GM21825 (cell line): ENCODE measurements around the gene C9orf153.
"Not testable (repeated sequence)": the region's sequence is repeated elsewhere in the genome, so short reads cannot be mapped to it uniquely, and the experiment has no call there.

ENCODE experiments used
- ATAC-seq: cut with Tn5 transposase; IDR thresholded peaks from one replicate; pipeline ENCODE4 v1.9.1; 2021; ENCODE audit warnings: mild to moderate bottlenecking, moderate library complexity; ENCODE audit not compliant: unreplicated experiment

The C9orf153 gene

DNA sequence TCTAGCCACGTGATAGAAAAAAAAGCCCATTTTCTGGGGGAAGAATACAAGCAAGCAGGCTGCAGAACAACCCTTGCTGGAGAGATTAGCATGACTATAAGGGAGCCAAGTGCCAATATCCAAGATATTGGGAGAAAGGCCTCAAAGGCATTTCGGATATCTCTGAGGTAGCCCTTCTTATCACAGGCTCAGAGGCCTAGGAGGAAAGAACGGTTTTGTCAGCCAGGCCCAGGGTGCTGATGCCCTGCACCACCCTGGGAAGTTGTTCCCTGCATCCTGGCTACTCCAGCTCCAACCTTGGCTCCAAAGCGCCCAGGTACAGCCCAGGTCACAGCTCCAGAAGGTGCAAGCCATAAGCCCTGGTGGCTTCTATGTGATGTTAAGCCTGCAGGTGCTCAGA is 66.4 kb downstream of the C9orf153 start:
- no peak for ATAC-seq

DNA sequence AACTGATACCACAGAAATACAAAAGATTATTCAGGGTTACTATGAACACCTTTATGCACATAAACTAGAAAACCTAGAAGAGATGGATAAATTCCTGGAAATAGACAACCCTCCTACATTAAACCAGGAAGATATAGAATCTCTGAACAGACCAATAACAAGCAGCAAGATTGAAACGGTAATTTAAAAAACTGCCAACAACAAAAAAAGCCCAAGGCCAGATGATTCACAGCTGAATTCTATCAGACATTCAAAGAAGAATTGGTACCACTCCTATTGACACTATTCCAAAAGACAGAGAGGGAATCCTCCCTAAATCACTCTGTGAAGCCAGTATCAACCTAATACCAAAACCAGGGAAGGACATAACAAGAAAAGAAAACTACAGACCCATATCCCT is 68.8 kb downstream of the C9orf153 start:
- ATAC-seq: not testable (repeated sequence)

DNA sequence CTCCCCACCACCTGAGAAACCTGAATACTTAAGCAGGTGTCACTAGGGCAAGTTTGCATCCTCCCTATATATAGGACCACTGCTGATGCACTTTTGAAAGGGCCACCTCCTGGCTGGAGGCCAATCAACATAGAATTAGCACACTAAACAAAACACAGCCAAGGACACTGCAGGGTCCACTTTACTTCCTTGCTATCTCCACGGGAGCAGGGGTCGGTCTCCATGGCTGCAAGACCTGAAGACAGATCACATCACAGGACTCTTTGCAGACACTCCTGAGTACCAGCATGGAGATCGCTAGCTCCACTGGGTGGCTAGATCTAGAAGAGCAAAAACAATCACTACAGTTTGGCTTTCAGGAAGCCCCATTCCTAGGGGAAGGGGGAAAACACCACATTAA is 72.3 kb downstream of the C9orf153 start:
- no peak for ATAC-seq

DNA sequence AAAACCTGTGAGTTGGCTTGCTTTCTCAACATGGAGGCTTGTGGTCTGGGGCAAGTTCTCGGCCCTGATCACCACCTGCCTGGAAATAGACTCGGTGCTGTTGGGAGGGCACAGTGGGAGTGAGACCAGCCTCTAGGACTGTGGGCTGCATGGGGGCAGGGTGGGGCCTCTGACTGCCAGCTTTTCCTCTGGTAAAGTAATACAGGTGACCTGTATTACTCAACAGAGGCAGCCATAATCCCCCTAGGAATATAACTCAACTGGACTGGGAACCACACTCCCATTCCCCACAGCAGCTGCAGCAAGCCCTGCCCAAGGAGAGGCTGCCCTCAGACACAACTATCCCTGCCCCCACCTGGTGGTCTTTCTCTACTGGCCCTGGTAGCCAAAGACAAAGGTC is 72.8 kb downstream of the C9orf153 start:
- ATAC-seq: no peak

DNA sequence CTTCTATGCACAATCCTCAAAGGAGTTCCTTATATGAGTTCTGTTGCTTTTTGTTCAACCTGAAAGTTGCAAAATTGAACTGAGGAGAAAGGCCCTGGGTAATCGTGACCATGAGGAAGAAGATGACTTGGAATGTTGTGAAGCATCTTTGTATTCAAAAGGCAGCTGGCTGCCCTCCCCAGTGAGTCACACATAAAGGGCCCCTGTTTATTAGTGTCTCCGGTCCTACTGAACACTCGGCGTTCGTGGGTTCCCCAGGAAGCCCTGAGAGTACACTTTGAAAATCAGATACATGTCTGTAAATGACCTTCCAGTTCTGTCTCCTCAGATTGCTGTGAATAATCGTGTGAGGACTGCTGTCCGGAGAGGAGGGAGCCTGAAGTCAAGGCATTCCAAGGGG is 73.6 kb downstream of the C9orf153 start:
- no peak for ATAC-seq

DNA sequence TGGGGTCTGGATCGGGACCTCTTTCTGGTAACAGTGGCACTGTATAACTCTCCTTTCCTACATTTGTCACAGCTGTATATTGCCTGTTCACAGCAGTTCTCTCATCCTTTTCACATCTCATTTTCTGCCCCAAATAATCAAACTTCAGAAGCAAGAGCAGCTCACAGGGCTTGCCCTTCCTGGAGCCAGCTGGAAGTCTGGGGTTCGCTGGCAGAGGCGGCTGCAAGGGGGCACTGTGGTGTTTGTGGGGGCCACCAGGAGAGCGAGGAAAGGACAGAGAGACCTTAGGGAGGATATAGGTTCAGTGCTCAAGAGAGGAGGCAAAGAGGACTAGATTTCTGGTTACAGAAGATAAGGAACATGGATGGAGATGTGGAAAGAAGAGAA is 75.3 kb downstream of the C9orf153 start:
- ATAC-seq: no peak

DNA sequence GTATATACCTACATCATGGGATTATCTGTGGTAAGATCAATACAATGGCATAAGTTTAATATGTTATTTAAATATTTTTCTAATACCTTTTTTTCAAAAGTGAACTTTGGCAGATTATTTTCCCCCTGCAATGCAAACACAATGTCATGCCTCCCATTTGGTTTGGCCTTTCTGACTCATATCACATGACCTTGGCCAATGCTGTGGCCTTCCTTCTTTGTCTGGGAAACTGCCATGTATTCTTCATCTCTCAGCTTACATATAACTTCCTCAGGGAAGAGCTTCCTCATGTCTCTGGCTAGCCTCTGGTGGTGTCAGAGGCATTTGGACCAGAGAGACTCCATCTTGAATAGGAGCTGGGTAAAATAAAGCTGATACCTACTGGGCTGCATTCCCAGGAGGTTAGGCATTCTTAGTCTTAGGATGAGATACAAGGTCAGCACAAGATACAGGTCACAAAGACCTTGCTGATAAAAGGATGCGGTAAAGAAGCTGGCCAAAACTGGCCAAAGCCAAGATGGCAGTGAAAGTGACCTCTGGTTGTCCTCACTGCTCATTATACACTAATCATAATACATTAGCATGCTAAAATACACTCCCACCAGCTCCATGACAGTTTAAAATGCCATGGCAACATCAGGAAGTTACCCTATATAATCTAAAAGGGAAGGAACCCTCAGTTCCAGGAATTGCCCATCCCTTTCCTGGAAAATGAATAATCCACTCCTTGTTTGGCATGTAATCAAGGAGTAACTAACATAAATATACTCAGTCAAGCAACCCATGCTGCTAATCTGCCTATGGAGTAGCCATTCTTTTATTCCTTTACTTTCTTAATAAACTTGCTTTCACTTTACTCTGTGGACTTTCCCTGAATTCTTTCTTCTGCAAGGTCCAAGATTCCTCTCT is 76.0 kb downstream of the C9orf153 start:
- ATAC-seq: no peak

DNA sequence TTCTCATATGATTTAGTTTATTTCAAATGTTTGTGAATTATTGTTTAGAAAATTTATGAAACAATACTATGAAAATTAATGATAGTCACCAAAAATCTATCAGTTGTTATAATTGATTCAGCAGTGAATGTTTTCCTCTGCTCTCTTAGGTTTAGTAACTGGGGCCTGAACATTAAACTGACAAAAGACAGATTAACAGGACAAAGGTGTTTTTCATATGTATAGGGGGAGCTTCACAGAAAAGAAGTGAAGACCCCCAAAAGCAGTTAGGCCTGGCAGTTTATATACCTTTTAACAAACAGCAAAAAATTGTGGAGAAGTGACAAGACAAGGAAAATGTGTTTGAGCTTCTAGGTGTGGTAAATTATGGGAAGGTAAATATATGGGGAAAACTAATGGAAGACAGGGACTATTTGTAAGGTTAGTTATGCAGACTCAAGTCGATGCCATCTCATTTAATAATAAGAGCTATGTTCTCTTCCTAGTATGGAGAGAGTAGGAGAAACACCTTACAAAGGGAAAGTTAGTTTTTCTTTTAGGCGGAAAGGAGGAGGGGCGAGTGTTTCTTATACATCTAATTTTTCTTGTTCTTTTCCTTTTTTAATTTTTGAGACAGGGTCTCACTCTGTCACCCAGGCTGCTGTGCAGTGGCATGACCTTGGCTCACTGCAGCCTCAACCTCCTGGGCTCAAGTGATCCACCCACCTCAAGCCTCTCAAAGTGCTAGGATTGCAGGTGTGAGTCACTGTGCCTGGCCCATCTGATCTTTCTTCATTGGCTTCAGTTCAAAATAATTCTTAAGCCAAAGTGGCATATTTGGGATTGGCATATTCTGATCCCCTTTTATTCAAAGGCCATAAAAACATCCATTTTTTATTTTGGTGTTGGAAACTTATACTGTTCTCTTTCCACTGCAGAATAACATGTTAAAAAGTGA is 77.8 kb downstream of the C9orf153 start:
- no peak for ATAC-seq

DNA sequence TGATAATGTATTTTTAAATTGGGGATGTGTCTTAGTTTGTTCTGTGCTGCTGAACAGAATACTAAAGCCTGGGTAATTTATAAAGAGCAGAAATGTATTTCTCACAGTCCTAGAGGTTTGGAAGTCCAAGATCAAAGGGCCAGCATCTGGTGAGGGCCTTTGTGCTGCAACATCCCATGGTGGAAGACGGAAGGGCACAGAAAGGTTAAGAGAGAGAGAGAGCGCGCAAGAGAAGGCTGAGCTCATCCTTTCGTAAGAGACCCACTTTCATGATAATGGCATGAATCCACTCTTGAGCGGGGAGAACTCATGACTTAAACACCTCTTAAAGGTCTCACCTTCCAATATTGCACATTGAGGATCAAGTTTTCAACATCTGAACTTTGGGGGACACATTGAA is 81.0 kb downstream of the C9orf153 start:
- ATAC-seq: no peak

DNA sequence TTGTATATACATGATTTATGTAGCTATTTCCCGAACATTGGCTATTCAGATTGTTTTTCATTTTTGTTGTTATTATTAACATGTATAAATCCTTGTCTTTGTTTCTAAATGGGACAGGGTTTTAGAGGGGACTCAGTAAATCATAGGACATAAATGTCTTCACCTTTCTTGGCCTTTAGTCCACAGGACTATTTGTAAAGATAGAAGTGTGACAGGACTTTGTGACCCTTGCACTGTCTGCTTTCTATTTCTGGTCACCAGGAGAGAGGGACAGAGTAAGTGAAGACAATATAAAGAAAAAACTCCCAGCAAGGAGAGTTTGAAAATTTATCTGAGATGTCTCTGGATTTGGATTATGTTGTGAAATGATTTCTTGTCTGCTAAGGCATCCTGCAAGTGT is 81.5 kb downstream of the C9orf153 start:
- no peak for ATAC-seq

DNA sequence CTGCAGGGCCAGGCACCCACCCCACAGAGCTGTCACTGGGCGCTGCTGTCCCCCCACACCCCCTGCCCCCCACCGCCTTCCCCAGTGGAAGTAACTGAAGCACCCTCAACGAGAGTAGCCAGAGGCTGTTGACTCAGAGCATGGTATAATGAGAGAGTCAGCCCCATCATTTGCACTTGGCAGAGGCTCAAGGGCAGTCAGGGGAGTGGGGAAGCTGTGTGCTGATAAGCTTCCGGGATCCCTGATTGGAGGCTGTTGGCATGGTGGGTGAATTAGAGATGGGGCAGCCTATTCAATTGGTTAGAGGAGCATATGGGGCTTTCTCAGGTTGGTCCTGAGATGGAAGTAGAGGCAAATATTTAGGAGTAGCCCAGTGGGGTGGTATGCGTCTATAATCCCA is 83.0 kb downstream of the C9orf153 start:
- no peak for ATAC-seq

DNA sequence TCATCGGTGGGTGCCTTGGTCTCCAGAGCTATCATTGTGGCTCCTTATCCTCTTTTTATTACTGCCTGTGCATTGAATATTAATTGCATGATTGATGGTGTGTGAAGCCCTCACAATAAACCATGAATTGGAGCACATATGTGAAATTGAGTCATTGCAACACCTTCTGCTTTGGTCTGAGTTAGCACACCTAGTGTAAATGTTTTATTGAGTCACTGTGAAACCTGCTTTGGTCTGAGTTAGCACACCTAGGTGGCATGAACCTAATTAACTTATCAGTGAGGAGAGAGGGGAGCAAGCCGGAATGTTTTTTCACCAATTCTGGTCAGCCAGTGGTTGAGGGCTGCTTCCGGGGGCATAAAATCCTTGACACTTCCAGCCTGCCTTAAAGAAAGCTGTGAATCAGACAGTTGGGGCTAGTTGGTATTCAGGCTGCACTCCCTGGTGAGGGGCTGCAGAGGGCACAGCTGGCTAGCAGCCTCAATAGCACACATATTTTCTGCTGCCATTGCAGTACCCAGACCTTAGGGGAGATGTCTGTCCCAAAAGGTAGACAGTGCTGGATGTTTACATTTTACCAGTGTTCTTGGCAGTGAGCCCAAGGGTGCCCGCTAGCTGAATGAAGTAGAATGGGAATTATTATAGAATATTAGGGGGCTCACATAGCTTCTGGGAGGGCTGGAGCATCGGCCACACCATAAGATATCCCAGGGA is 83.6 kb downstream of the C9orf153 start:
- no peak for ATAC-seq

DNA sequence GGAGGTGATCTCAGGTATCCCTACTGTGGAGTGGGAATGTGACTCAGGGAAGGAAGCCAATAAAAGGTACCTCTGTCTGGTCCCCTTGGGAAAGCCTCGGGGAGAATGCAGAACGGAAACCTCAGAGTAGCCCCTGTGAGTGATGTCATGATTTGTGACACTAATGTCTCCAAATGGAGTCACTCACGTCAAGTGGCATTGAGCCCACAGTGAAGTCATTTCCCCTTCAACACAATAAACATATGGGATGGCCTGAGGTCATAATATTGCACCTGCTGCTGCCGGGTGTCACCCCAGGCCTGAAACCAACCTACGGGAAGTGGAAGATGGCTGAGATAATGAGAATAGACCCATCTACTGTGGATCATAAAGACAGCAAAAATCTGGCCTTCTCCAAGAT is 84.2 kb downstream of the C9orf153 start:
- no peak for ATAC-seq
